Stomach (tissue), 9 donors: ENCODE measurements around the gene COBL. TPM values are rescaled to one million over a fixed set of nuclear protein-coding genes. Genes with fewer than 3 reads are reported as not detected.

ENCODE experiments used
- DNase-seq, 2 donors: peaks; one replicate each; pipeline versions ENCODE4 v3.0.0 to v3.0.0-alpha.2; 2013 to 2019
- H3K27ac ChIP-seq, 5 donors: fragments of 200-600 bp in 4 of 5; sonication (generic) in 4 of 5; one replicate each; pipeline ENCODE4 v1.5.1; 2013 to 2019; ENCODE audit warnings: mild to moderate bottlenecking in 1 of 5, moderate library complexity in 1 of 5
- H3K27me3 ChIP-seq, 3 donors: fragments of 200-600 bp; sonication (generic); one replicate each; pipeline ENCODE4 v1.5.1; 2017 to 2019; ENCODE audit warnings: mixed run types in 1 of 3
- H3K36me3 ChIP-seq, 4 donors: fragments of 200-600 bp; sonication (generic); 1 replicate in 3 of 4; 2 replicates in 1 of 4; pipeline ENCODE4 v1.5.1; 2016 to 2019
- H3K4me1 ChIP-seq, 4 donors: fragments of 200-600 bp; sonication (generic); one replicate each; pipeline ENCODE4 v1.5.1; 2016 to 2019
- H3K4me3 ChIP-seq, 4 donors: fragments of 200-600 bp; sonication (generic) in 3 of 4; one replicate each; pipeline ENCODE4 v1.5.1; 2016 to 2019; ENCODE audit warnings: mild to moderate bottlenecking in 1 of 4
- H3K9me3 ChIP-seq, 4 donors: fragments of 200-600 bp; sonication (generic); one replicate each; pipeline ENCODE4 v1.5.1; 2016 to 2019
- EP300 ChIP-seq: sonication (generic); formaldehyde crosslinking; IDR thresholded peaks from one replicate; pipeline ENCODE4 v1.6.1; 2017; ENCODE audit warnings: antibody characterized with exemption
- POLR2A ChIP-seq, 4 donors: fragments of 450-650 bp; IDR thresholded peaks; one replicate each; pipeline ENCODE4 v1.6.1; 2016; ENCODE audit warnings: antibody characterized with exemption in 4 of 4, control low read depth in 2 of 4, mild to moderate bottlenecking in 1 of 4, moderate library complexity in 1 of 4
- POLR2AphosphoS5 ChIP-seq, 3 donors: sonication (generic); formaldehyde crosslinking; IDR thresholded peaks; one replicate each; pipeline ENCODE4 v1.6.1; 2016; ENCODE audit warnings: antibody characterized with exemption in 3 of 3
- WGBS, 5 donors: extraction: QIAGEN DNeasy Blood & Tissue Kit in 3 of 5; methylation state at CpG; one replicate each; pipeline versions ENCODE4 v1.1.5 to v1.1.7; 2013 to 2018; 5-methylcytosine and 5-hydroxymethylcytosine counted together
- intact Hi-C: fragments of 100-400 bp; cut with DNase I; formaldehyde crosslinking; loops from one replicate; pipeline ENCODE4 v1.15.1; 2023; ENCODE audit warnings: low total_unique reads
- polyA plus RNA-seq, 3 donors: library from polyadenylated mRNA; stranded (reverse); fragments of 200-250 nt; gene quantifications; one replicate each; pipeline ENCODE4 v1.2.3, GENCODE V29; 2013
- total RNA-seq, 5 donors: library from RNA; depleted of rRNA; stranded (reverse); fragments of >200 nt; gene quantifications; one replicate each; pipeline versions ENCODE4 v1.1.0 to v1.2.3, GENCODE V29; 2014 to 2016
- TF ChIP-seq, protein P1 (sequence below), 7 experiments: fragments of 450-650 bp in 4 of 7; fragments of 200-600 bp in 3 of 7; sonication (generic) in 3 of 7; IDR thresholded peaks; one replicate each; pipeline ENCODE4 v1.5.1; 2016 to 2019; ENCODE audit warnings: antibody characterized with exemption in 7 of 7, control low read depth in 2 of 7, mild to moderate bottlenecking in 1 of 7
- donor health status: healthy with polysubstance abuse.
- donor health status: Bipolar disorder and iron deficiency.
- donor health status: healthy.

Gene COBL
- total and polyA plus RNA-seq, 8 donors, result 4.9 to 79.9 (median 16.0) TPM

DNA sequence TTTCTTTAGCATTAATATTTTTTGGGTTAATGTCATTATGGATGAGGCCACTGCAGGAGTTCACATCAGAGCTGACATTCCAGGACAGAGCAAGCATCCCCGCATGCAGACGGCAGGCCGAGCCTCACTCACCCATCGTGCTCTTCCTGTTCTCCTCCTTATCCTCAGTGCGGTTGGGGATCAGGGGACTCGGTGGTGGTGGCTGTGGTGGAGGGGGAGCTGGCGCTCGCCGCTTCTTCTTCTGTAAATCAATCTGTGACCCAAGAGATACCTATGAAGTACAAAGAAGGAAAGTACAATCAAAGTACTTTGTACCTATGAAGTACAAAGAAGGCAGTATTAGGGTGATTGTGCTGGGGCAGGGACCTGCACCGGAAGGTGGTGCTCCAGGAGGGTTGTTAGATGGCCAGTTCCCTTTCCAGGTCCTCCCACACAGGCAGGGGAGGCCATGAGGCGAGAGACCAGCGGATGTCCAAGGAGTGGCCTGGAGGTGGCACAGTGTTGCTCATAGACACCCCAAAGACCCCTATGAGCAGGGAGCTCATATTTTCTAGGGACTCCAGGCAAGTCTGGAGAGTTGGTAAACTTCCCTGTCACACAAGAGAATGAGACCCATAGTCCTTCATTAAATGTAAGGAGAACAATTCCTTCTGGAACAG, 231.4 kb downstream of the COBL start:
- intact Hi-C loops, result no loop called here
- H3K4me3 ChIP-seq, result no peak overlapping the region
- no peaks in the 10 kb centered on the region for H3K4me1 ChIP-seq
- peaks cover 0 to 39% (median 27%) of the 10 kb centered on the region in 4 donors for H3K36me3 ChIP-seq
- no peaks in the 10 kb centered on the region for H3K9me3 ChIP-seq
- no peak for DNase-seq
- no peak overlapping the region for H3K27ac ChIP-seq
- TF ChIP-seq POLR2A (IDR thresholded peaks at IDR 0.05) (no peak), EP300 (no peak), POLR2AphosphoS5 (IDR thresholded peaks at IDR 0.05) (no peak)
- TF ChIP-seq, protein P1, sequence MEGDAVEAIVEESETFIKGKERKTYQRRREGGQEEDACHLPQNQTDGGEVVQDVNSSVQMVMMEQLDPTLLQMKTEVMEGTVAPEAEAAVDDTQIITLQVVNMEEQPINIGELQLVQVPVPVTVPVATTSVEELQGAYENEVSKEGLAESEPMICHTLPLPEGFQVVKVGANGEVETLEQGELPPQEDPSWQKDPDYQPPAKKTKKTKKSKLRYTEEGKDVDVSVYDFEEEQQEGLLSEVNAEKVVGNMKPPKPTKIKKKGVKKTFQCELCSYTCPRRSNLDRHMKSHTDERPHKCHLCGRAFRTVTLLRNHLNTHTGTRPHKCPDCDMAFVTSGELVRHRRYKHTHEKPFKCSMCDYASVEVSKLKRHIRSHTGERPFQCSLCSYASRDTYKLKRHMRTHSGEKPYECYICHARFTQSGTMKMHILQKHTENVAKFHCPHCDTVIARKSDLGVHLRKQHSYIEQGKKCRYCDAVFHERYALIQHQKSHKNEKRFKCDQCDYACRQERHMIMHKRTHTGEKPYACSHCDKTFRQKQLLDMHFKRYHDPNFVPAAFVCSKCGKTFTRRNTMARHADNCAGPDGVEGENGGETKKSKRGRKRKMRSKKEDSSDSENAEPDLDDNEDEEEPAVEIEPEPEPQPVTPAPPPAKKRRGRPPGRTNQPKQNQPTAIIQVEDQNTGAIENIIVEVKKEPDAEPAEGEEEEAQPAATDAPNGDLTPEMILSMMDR (IDR thresholded peaks at IDR 0.05), result no peak
- no peaks in the 10 kb centered on the region for H3K27me3 ChIP-seq
- WGBS, 5 donors, result 91 to 96% (median 94%) methylated on average over 12 of the region's 12 CpGs

GRCh38 chr7:51084121-51084520, 232.5 kb downstream of the COBL start:
- Histone ChIP-seq H3K36me3 (peaks cover 0 to 45% (median 27%) of the 10 kb centered on the region in 4 donors), H3K27me3 (no peaks in the 10 kb centered on the region), H3K4me1 (no peaks in the 10 kb centered on the region), H3K27ac (no peak overlapping the region), H3K9me3 (no peaks in the 10 kb centered on the region), H3K4me3 (no peak overlapping the region)
- 82 to 92% (median 87%) methylated on average over 8 of the region's 8 CpGs for WGBS, 5 donors
- TF ChIP-seq POLR2A (IDR thresholded peaks at IDR 0.05) (no peak), POLR2AphosphoS5 (IDR thresholded peaks at IDR 0.05) (no peak), EP300 (no peak)
- TF ChIP-seq, protein P1 (IDR thresholded peaks at IDR 0.05), result no peak
- intact Hi-C loops, result no loop called here
- DNase-seq, result no peak

GRCh38 chr7:51082940-51083533, 233.6 kb downstream of the COBL start:
- no peaks in the 10 kb centered on the region for H3K27me3 ChIP-seq
- DNase-seq, result no peak
- no peak for TF ChIP-seq EP300
- no peak for TF ChIP-seq POLR2AphosphoS5 (IDR thresholded peaks at IDR 0.05)
- TF ChIP-seq, protein P1 (IDR thresholded peaks at IDR 0.05), result no peak
- TF ChIP-seq POLR2A (IDR thresholded peaks at IDR 0.05), result no peak
- intact Hi-C loops, result no loop called here
- H3K9me3 ChIP-seq, result no peaks in the 10 kb centered on the region
- no peaks in the 10 kb centered on the region for H3K4me1 ChIP-seq
- no peak overlapping the region for H3K4me3 ChIP-seq
- 92 to 98% (median 95%) methylated on average over 11 to 14 of the region's 14 CpGs for WGBS, 5 donors
- H3K27ac ChIP-seq, result no peak overlapping the region
- peaks cover 0 to 49% (median 29%) of the 10 kb centered on the region in 4 donors for H3K36me3 ChIP-seq

DNA sequence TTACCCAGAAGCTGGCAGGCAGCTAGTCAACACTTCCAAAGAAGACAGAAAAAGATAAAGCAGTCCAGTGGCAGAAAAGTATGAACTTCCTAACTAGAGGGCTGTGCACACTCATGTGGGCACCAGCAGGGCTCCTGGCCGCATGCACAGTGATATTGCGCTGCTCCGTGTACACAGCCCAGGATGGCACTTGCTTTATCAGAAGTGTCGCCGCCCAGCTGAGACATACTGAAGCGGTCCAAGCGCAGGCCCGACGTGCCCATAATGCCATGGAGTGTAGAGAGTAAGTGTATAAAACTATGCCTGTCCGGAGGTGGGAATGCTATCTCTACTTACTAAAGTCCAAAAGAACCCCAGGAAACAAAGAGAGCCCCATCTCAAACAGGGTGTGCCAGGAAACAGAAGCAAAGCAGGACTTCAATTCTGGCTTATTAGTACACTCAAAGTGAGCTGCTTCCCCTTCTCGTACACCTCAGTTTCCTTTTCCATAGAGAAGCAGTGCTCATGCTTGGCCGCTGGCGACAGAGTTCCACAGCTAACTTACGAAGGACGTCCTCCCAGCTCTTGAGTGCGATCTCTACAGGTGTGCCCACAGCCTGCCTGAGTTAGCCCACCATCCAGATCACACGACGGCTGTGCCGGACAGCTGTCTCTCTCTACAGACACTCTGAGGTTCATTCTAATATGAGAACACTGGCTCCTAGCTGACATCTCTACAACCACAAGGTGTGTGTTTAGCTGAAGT, 234.3 kb downstream of the COBL start:
- TF ChIP-seq POLR2AphosphoS5 (IDR thresholded peaks at IDR 0.05) (no peak), EP300 (no peak), POLR2A (IDR thresholded peaks at IDR 0.05) (no peak)
- TF ChIP-seq, protein P1 (IDR thresholded peaks at IDR 0.05), result no peak

More for the DNA sequence above, 234.3 kb downstream of the COBL start:
- intact Hi-C loops, result no loop called here
- H3K27me3 ChIP-seq, result no peaks in the 10 kb centered on the region
- H3K27ac ChIP-seq, result no peak overlapping the region
- no peaks in the 10 kb centered on the region for H3K4me1 ChIP-seq
- H3K4me3 ChIP-seq, result no peak overlapping the region
- WGBS, 5 donors, result 83 to 93% (median 90%) methylated on average over 19 of the region's 19 CpGs
- no peaks in the 10 kb centered on the region for H3K9me3 ChIP-seq
- no peak for DNase-seq
- H3K36me3 ChIP-seq, result peaks cover 0 to 49% (median 29%) of the 10 kb centered on the region in 4 donors
